Peyer's patch (tissue), 4 donors: ENCODE data around the gene GALNT9.

Source experiments
- CTCF ChIP-seq, 6 experiments: fragments of 450-650 bp in 4 of 6; fragments of 200-600 bp in 2 of 6; sonication (generic) in 1 of 6; IDR thresholded peaks; one replicate each; pipeline ENCODE4 v1.5.1; 2017 to 2019; ENCODE audit warnings: antibody characterized with exemption in 6 of 6, mild to moderate bottlenecking in 3 of 6, moderate library complexity in 1 of 6
- POLR2A ChIP-seq, 2 donors: fragments of 450-650 bp; IDR thresholded peaks; one replicate each; pipeline ENCODE4 v1.5.1; 2017; ENCODE audit warnings: antibody characterized with exemption in 2 of 2, mild to moderate bottlenecking in 2 of 2, moderate library complexity in 2 of 2

GRCh38 chr12:132161036-132161781 is 168.2 kb downstream of the GALNT9 start:
- TF ChIP-seq CTCF (IDR thresholded peaks at IDR 0.05): no peak
- no peak for TF ChIP-seq POLR2A (IDR thresholded peaks at IDR 0.05)
